Chondrocyte (in vitro differentiated cells): ENCODE results near the gene ARNT2. TPM values are rescaled to one million over a fixed set of nuclear protein-coding genes. Genes with fewer than 3 reads are reported as not detected.

Experiments used
- DNase-seq: peaks from one replicate; pipeline ENCODE4 v3.0.0; 2021; ENCODE audit warnings: mixed read lengths, low spot score
- H3K27ac Mint-ChIP-seq: one replicate; pipeline ENCODE4 v1.8.0; 2021; ENCODE audit warnings: mild to moderate bottlenecking, moderate library complexity, mixed read lengths; ENCODE audit not compliant: unreplicated experiment
- H3K27me3 Mint-ChIP-seq: 2 replicates; pipeline ENCODE4 v1.8.0; 2021; ENCODE audit warnings: low read depth, mixed read lengths
- H3K36me3 Mint-ChIP-seq: 2 replicates; pipeline ENCODE4 v1.8.0; 2021; ENCODE audit warnings: low read depth, mixed read lengths
- H3K4me1 Mint-ChIP-seq: 2 replicates; pipeline ENCODE4 v1.8.0; 2021; ENCODE audit warnings: low read depth, mild to moderate bottlenecking, mixed read lengths
- H3K4me3 Mint-ChIP-seq: one replicate; pipeline ENCODE4 v1.8.0; 2021; ENCODE audit warnings: mild to moderate bottlenecking, moderate library complexity, mixed read lengths; ENCODE audit not compliant: unreplicated experiment
- H3K9me3 Mint-ChIP-seq: 2 replicates; pipeline ENCODE4 v1.8.0; 2021; ENCODE audit warnings: low read depth, mixed read lengths
- CTCF ChIP-seq: fragments of 200-600 bp; sonication (generic); IDR thresholded peaks from 2 replicates; pipeline ENCODE4 v1.5.0; 2021; ENCODE audit warnings: antibody characterized with exemption, mild to moderate bottlenecking, moderate library complexity
- total RNA-seq: library from RNA; stranded (reverse); gene quantifications from 3 replicates; pipeline ENCODE4 v1.2.1, GENCODE V29; 2021

Gene ARNT2
- total RNA-seq, 1 donor from 2014 or later: 20.2 TPM

DNA sequence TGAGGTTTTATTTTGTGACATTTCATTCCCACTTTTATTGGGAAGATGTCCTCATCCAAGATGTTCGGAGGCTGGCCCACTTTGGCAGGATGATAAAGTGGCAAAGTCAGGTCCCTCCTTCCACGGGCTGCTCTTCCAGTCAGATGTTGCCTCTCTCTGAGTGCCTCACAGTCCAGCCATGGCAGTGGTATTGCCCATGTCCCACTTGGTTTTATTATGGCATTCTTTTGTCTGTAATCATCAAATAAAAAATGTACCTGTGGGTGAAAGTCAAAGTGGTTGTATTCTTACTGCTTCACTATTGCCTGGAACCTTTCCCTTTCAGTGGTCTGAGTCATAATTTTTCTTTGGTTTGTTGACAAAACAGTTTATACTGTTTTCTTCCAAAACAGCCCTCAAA lies 20.2 kb downstream of the ARNT2 start:
- no peak overlapping the region for H3K27ac Mint-ChIP-seq
- no peak overlapping the region for H3K4me3 Mint-ChIP-seq
- H3K27me3 Mint-ChIP-seq: no peaks in the 10 kb centered on the region
- no peak for DNase-seq
- peaks cover 6% of the 10 kb centered on the region for H3K9me3 Mint-ChIP-seq
- peaks cover 5% of the 10 kb centered on the region for H3K36me3 Mint-ChIP-seq
- peaks cover 37% of the 10 kb centered on the region for H3K4me1 Mint-ChIP-seq
- TF ChIP-seq CTCF: no peak

- DNase-seq: no peak
- peaks cover 6% of the 10 kb centered on the region for H3K9me3 Mint-ChIP-seq
- TF ChIP-seq CTCF: no peak
- H3K27me3 Mint-ChIP-seq: no peaks in the 10 kb centered on the region
- peaks cover 27% of the 10 kb centered on the region for H3K4me1 Mint-ChIP-seq
- no peak overlapping the region for H3K4me3 Mint-ChIP-seq
- no peak overlapping the region for H3K27ac Mint-ChIP-seq
- H3K36me3 Mint-ChIP-seq: peaks cover 5% of the 10 kb centered on the region
Measured at GRCh38 chr15:80426316-80426715, 22.1 kb downstream of the ARNT2 start.

DNA sequence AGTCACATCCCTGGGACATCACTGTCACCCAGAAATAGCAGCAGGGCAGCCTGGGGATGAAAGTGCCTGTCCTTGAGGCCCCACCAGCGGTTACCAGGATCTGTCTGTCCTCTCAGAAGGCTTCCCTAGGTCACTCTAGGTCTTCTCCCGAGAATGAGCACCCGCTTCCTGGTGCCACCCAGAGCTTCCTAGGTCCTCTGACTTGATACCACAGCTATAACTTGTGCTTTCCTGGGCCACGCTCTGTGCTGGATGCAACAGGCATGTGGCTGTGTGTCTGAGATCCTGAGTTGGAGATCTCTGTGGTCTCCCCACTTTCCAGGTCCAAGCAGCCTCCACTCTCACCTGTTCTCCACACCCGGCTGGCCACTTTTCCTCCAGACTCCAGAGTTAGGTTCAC lies 25.8 kb downstream of the ARNT2 start:
- Mint-ChIP-seq H3K4me3 (no peak overlapping the region), H3K36me3 (no peaks in the 10 kb centered on the region), H3K27me3 (no peaks in the 10 kb centered on the region), H3K4me1 (peaks cover 17% of the 10 kb centered on the region), H3K27ac (no peak overlapping the region), H3K9me3 (no peaks in the 10 kb centered on the region)
- no peak for TF ChIP-seq CTCF
- no peak for DNase-seq

DNA sequence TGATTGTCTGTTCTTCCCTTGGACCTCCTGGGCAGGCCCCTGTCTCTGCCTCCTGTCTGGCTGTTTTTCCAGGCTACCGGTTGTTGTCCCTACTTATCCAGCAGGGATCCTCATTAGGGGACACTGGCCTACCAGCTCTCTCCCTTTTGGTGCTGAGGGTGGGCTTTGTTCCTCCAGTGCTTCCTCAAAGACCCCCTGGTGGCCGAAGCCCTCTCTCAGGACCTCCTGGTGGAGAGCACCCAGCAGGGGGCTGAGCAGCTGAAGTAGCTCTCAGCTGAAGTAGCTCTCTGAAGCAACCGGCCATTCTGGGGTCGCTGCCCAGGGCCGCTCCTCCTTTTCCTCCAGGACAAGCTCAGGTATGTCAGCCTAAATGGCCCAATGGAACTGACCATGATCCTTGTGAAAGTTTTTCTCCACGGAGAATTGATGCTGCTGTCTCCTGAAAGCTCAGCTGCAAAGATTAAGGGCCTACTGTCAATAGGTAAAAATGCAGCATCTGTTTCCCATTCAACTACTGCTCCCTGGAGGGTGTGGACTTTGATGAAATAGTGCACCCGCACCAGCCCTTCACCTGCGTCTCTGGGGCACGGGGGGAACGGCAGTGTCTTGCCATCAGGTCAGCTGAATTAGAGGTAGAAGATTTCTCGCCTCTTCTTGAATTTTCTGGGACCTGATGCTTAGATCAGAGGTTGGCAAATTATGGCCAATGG lies 27.6 kb downstream of the ARNT2 start:
- H3K4me1 Mint-ChIP-seq: peaks cover 34% of the 10 kb centered on the region
- H3K27ac Mint-ChIP-seq: no peak overlapping the region
- no peak for DNase-seq
- H3K9me3 Mint-ChIP-seq: no peaks in the 10 kb centered on the region
- H3K4me3 Mint-ChIP-seq: no peak overlapping the region
- TF ChIP-seq CTCF: no peak
- H3K27me3 Mint-ChIP-seq: no peaks in the 10 kb centered on the region
- H3K36me3 Mint-ChIP-seq: no peaks in the 10 kb centered on the region

DNA sequence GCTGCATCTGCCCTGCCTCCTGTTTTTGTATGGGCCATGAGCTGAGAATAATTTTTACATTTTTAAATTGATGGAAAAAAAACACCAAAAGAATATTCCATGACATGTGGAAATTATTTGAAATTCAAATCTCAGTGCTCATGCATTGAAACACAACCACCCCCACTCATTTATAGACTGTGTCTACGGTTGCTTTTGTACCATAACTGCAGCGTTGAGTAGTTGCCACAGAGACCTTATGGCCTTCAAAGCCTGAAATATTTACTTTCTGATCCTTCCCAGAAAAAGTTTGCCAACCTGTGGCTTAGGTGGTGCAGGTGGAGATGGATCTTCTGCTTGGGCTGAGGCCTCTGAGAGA lies 28.1 kb downstream of the ARNT2 start:
- Mint-ChIP-seq H3K9me3 (no peaks in the 10 kb centered on the region), H3K36me3 (no peaks in the 10 kb centered on the region), H3K27me3 (no peaks in the 10 kb centered on the region), H3K4me3 (no peak overlapping the region), H3K27ac (no peak overlapping the region), H3K4me1 (peaks cover 39% of the 10 kb centered on the region)
- no peak for TF ChIP-seq CTCF
- DNase-seq: no peak
